Lower lobe of right lung (tissue), 2 donors: ENCODE data around the gene KLHDC3. TPM values are rescaled to one million over a fixed set of nuclear protein-coding genes. Genes with fewer than 3 reads are reported as not detected.
"Not testable (repeated sequence)": the region's sequence is repeated elsewhere in the genome, so short reads cannot be mapped to it uniquely, and the experiment has no call there.

ENCODE experiments used
- ATAC-seq, 2 donors: fragments of 200-7000 bp; cut with Tn5 transposase; one replicate each; pipeline ENCODE4 v1.9.1; 2020 to 2022; ENCODE audit warnings: mild to moderate bottlenecking in 2 of 2, moderate library complexity in 2 of 2
- DNase-seq: peaks from one replicate; pipeline ENCODE4 v3.0.0-alpha.2; 2020
- H3K27ac ChIP-seq: fragments of 200-600 bp; one replicate; pipeline ENCODE4 v1.8.0; 2022
- H3K27me3 ChIP-seq: fragments of 200-600 bp; one replicate; pipeline ENCODE4 v1.8.0; 2022; ENCODE audit warnings: low read depth
- H3K36me3 ChIP-seq: fragments of 200-600 bp; one replicate; pipeline ENCODE4 v1.8.0; 2022; ENCODE audit warnings: mild to moderate bottlenecking
- H3K4me1 ChIP-seq: fragments of 200-600 bp; one replicate; pipeline ENCODE4 v1.8.0; 2022
- H3K4me3 ChIP-seq: fragments of 200-600 bp; one replicate; pipeline ENCODE4 v1.8.0; 2022; ENCODE audit warnings: mild to moderate bottlenecking
- H3K9me3 ChIP-seq: fragments of 200-600 bp; one replicate; pipeline ENCODE4 v1.8.0; 2022
- CTCF ChIP-seq: fragments of 200-600 bp; IDR thresholded peaks from one replicate; pipeline ENCODE4 v1.8.0; 2022; ENCODE audit warnings: antibody characterized with exemption, mild to moderate bottlenecking
- intact Hi-C: fragments of 100-400 bp; cut with DNase I; formaldehyde crosslinking; loops from one replicate; pipeline ENCODE4 v1.11.0; 2022
- total RNA-seq: library from RNA; stranded (reverse); fragmentation: NEBNext Ultra II Directional; extraction: Animal tissue kit (Norgen Biotek cat#: 25700); gene quantifications from one replicate; pipeline ENCODE4 v1.2.1, GENCODE V29; 2021
- donor health status: DM: no; HTN: yes; CAD: no; lungs with severe emphysema.

KLHDC3 gene
- total RNA-seq, 1 donor from 2014 or later, result 59.3 TPM

GRCh38 chr6:42993445-42993844 is 20.6 kb upstream of the KLHDC3 start:
- Histone ChIP-seq H3K27ac (no peak overlapping the region), H3K9me3 (no peaks in the 10 kb centered on the region), H3K4me1 (peaks cover under 1% of the 10 kb centered on the region), H3K27me3 (no peaks in the 10 kb centered on the region), H3K4me3 (no peak overlapping the region), H3K36me3 (peaks cover 32% of the 10 kb centered on the region)
- ATAC-seq (no peak), DNase-seq (no peak)
- TF ChIP-seq CTCF, result no peak
- intact Hi-C loops, result no loop called here

- ATAC-seq, result no peak
- Histone ChIP-seq H3K27ac (no peak overlapping the region), H3K9me3 (no peaks in the 10 kb centered on the region), H3K4me1 (no peaks in the 10 kb centered on the region), H3K27me3 (no peaks in the 10 kb centered on the region), H3K36me3 (peaks cover 5% of the 10 kb centered on the region), H3K4me3 (no peak overlapping the region)
- no peak for DNase-seq
- intact Hi-C loops, result no loop called here
- TF ChIP-seq CTCF, result no peak
Measured at GRCh38 chr6:42996513-42996912, 17.5 kb upstream of the KLHDC3 start.

- ATAC-seq, H3K36me3 ChIP-seq, H3K27ac ChIP-seq, H3K9me3 ChIP-seq, DNase-seq, intact Hi-C loops, H3K4me1 ChIP-seq, H3K4me3 ChIP-seq, H3K27me3 ChIP-seq: not testable (repeated sequence)
Measured at GRCh38 chr6:42998205-42998604, 15.8 kb upstream of the KLHDC3 start.

- H3K9me3 ChIP-seq, result no peaks in the 10 kb centered on the region
- no peak overlapping the region for H3K4me3 ChIP-seq
- TF ChIP-seq CTCF, result no peak
- DNase-seq (no peak), ATAC-seq (no peak)
- intact Hi-C loops, result no loop called here
- H3K36me3 ChIP-seq, result peaks cover 14% of the 10 kb centered on the region
- no peaks in the 10 kb centered on the region for H3K4me1 ChIP-seq
- H3K27me3 ChIP-seq, result no peaks in the 10 kb centered on the region
- no peak overlapping the region for H3K27ac ChIP-seq
Measured at GRCh38 chr6:43001843-43002242, 12.2 kb upstream of the KLHDC3 start.

- Histone ChIP-seq H3K4me3 (no peak overlapping the region), H3K27ac (no peak overlapping the region), H3K36me3 (peaks cover 52% of the 10 kb centered on the region), H3K27me3 (no peaks in the 10 kb centered on the region), H3K4me1 (no peaks in the 10 kb centered on the region), H3K9me3 (no peaks in the 10 kb centered on the region)
- intact Hi-C loops, result no loop called here
- TF ChIP-seq CTCF, result no peak
- ATAC-seq (no peak), DNase-seq (no peak)
Measured at GRCh38 chr6:43005844-43006243, 8.2 kb upstream of the KLHDC3 start.

- Histone ChIP-seq H3K36me3 (peaks cover 56% of the 10 kb centered on the region), H3K27me3 (no peaks in the 10 kb centered on the region), H3K9me3 (no peaks in the 10 kb centered on the region), H3K4me1 (no peaks in the 10 kb centered on the region), H3K4me3 (no peak overlapping the region), H3K27ac (no peak overlapping the region)
- intact Hi-C loops, result no loop called here
- ATAC-seq, result no peak
- no peak for TF ChIP-seq CTCF
- DNase-seq, result no peak
Measured at GRCh38 chr6:43006251-43006650, 7.8 kb upstream of the KLHDC3 start.
